CD4-positive, alpha-beta T cell treated with Interleukin-4 for 1 hour (primary cell): Measurements from ENCODE around the gene CTU2.

ENCODE experiments used
- DNase-seq, 2 donors: peaks; one replicate each; pipeline ENCODE4 v3.0.0-alpha.2; 2020 to 2022

CTU2 gene

GRCh38 chr16:88764080-88764479 is 57.8 kb downstream of the CTU2 start:
- no peak for DNase-seq

- no peak for DNase-seq
Observed at GRCh38 chr16:88764913-88765349, 58.6 kb downstream of the CTU2 start.
